ENCODE data around the gene GLP2R. TPM values are rescaled to one million over a fixed set of nuclear protein-coding genes. Genes with fewer than 3 reads are reported as not detected.
"Not testable (repeated sequence)": the region's sequence is repeated elsewhere in the genome, so short reads cannot be mapped to it uniquely, and the experiment has no call there.

GLP2R gene
- total RNA-seq, 1 donor from 2014 or later, result 3.4 TPM

DNA sequence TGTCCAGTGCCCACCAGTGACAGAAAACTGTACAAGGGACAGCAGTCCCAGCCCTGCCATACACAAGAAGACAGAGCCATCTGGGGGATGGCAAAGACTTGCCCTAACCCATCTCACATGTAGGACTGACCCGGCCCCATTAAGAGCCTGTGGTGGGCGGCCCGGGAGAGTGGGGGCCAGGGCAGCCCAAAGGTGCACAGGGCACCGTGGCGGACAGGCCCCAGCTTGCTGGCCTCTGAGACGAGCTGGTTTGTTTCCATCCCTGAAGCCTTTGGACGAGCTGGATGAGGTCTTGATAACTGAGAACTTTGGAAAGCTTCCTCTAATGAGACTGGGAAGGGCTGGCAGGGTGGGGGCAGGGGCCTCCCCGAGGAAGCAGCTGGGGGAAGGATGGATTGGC, 90.4 kb downstream of the GLP2R start:
- H3K4me3 ChIP-seq, result no peak overlapping the region
- ATAC-seq (no peak), DNase-seq (no peak)
- no peaks in the 10 kb centered on the region for H3K9me3 ChIP-seq
- H3K4me1 ChIP-seq, result no peaks in the 10 kb centered on the region
- TF ChIP-seq, protein P1, sequence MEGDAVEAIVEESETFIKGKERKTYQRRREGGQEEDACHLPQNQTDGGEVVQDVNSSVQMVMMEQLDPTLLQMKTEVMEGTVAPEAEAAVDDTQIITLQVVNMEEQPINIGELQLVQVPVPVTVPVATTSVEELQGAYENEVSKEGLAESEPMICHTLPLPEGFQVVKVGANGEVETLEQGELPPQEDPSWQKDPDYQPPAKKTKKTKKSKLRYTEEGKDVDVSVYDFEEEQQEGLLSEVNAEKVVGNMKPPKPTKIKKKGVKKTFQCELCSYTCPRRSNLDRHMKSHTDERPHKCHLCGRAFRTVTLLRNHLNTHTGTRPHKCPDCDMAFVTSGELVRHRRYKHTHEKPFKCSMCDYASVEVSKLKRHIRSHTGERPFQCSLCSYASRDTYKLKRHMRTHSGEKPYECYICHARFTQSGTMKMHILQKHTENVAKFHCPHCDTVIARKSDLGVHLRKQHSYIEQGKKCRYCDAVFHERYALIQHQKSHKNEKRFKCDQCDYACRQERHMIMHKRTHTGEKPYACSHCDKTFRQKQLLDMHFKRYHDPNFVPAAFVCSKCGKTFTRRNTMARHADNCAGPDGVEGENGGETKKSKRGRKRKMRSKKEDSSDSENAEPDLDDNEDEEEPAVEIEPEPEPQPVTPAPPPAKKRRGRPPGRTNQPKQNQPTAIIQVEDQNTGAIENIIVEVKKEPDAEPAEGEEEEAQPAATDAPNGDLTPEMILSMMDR (IDR thresholded peaks at IDR 0.05), result no peak
- peaks cover 45% of the 10 kb centered on the region for H3K36me3 ChIP-seq
- H3K27me3 ChIP-seq (ENCODE audit: low read depth), result no peaks in the 10 kb centered on the region
- H3K27ac ChIP-seq, result no peak overlapping the region
- intact Hi-C loops (cut with DNase I), result no loop called here

DNA sequence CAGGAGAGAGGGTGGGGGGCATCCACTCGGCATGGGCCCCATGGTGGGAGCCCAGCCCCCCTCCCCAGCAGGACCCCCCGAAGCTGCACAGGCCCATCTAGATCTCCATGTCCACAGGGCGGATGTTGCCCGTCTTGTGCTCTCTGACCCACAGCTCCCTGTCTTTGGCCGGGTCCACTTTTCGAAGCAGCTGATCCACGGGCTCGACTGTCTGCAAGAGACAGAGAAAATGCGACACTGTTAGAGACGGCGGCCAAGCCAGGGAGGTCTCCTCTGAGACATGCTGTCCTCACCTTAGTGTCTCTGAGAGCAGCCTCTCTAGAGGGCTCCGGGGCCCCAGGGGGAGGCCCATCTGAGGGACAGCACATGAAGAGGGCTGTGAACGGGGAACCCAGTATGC, 91.4 kb downstream of the GLP2R start:
- no peaks in the 10 kb centered on the region for H3K9me3 ChIP-seq
- no peaks in the 10 kb centered on the region for H3K27me3 ChIP-seq (ENCODE audit: low read depth)
- DNase-seq (no peak), ATAC-seq (no peak)
- peaks cover 48% of the 10 kb centered on the region for H3K36me3 ChIP-seq
- H3K4me1 ChIP-seq, result no peaks in the 10 kb centered on the region
- H3K4me3 ChIP-seq, result no peak overlapping the region
- intact Hi-C loops (cut with DNase I), result no loop called here
- no peak overlapping the region for H3K27ac ChIP-seq
- TF ChIP-seq, protein P1 (IDR thresholded peaks at IDR 0.05), result no peak

DNA sequence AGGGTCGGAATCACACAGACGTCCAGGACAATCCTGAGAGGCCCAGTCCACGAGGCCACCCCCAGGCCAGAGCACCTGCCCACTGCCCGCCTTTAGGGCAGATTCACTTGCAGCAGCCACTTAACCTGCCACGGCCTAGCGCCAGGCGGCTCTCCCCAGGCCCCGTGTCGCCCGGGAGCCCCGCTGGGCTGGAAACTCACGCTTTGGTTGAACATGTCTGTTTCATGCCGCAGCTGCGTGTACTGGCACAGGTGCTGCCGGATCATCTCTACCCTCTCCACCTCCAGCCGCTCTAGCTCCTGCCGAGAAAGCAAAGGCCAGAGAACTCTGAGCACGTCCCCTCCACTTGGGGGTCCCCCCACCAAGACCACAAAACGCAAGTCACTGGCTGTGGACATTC, 92.1 kb downstream of the GLP2R start:
- no peak for DNase-seq

DNA sequence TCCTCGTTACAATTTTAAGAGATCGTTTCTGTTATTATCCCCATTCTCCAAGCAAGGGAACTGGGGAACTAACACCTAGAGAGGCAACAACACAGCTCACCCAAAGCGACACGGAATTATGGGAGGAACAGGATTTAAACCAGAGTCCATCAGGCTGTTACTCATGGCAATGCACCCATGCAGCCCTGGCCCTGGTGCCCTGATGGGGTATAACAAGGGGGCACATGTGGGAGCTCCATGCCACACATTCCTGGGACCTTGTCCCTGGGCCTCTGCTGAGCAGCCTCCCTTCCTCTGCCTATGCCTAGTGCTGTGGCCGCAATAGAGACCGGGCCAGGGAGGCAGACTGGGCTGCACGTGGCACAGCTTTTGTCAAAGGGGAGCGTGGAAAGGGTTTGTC, 92.6 kb downstream of the GLP2R start:
- DNase-seq (no peak), ATAC-seq (peak in 1 of 2 donors; percentile 16)
- H3K4me3 ChIP-seq, result no peak overlapping the region
- no peak overlapping the region for H3K27ac ChIP-seq
- H3K36me3 ChIP-seq, result peaks cover 51% of the 10 kb centered on the region
- H3K9me3 ChIP-seq, result no peaks in the 10 kb centered on the region
- no peaks in the 10 kb centered on the region for H3K27me3 ChIP-seq (ENCODE audit: low read depth)
- no peaks in the 10 kb centered on the region for H3K4me1 ChIP-seq
- intact Hi-C loops (cut with DNase I), result no loop called here
- TF ChIP-seq, protein P1 (IDR thresholded peaks at IDR 0.05), result no peak

More for the DNA sequence above, 92.1 kb downstream of the GLP2R start:
- TF ChIP-seq, protein P1 (IDR thresholded peaks at IDR 0.05), result no peak
- H3K4me3 ChIP-seq, result no peak overlapping the region
- H3K4me1 ChIP-seq, result no peaks in the 10 kb centered on the region
- ATAC-seq, result no peak
- no peaks in the 10 kb centered on the region for H3K27me3 ChIP-seq (ENCODE audit: low read depth)
- no peaks in the 10 kb centered on the region for H3K9me3 ChIP-seq
- intact Hi-C loops (cut with DNase I), result no loop called here
- peaks cover 54% of the 10 kb centered on the region for H3K36me3 ChIP-seq
- H3K27ac ChIP-seq, result no peak overlapping the region

DNA sequence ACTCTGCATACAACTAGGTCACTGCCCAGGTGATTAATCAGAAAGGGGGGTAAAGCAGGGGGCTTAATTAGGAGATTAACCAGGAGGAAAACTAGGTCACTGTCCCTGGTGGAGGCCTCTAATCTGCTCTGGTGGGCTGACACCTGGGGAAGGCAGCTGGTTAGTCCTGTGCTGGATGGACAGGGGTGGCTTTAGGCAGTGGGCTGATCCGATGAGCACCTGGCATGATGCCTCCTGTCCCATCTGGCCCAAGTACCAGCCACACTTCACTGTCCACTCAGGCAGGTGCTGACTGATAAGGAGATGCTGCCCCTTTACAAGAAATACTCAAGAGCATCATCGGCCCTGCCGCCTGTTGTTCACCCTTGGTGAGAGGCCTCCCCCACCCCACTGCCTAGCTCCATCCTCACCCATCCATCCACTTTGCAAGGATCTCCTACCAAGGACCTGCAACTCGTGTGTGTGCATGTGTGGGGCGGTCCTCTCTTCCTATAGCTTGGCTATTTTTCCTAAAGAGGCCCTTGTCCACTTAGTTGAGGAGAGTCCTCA, 93.2 kb downstream of the GLP2R start:
- Histone ChIP-seq H3K9me3 (no peaks in the 10 kb centered on the region), H3K27me3 (ENCODE audit: low read depth) (no peaks in the 10 kb centered on the region), H3K4me1 (no peaks in the 10 kb centered on the region), H3K27ac (no peak overlapping the region), H3K36me3 (peaks cover 55% of the 10 kb centered on the region), H3K4me3 (no peak overlapping the region)
- TF ChIP-seq, protein P1 (IDR thresholded peaks at IDR 0.05), result no peak
- ATAC-seq, result no peak
- DNase-seq, result no peak
- intact Hi-C loops (cut with DNase I), result no loop called here

DNA sequence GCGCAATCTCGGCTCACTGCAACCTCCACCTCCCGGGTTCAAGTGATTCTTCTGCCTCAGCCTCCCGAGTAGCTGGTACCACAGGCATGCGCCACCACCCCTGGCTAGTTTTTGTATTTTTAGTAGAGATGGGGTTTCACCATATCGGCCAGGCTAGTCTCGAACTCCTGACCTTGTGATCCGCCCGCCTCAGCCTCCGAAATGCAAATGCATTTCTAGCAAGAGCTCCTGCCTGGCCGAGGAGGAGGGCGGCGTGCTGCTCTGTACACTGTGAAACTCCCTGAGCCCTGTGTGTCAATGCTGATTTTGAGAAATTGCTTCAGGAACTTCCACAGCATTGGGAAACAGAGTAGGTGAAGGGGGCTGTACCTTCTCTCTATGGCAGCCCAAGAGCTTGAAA, 95.5 kb downstream of the GLP2R start:
- H3K9me3 ChIP-seq; H3K4me3 ChIP-seq; ATAC-seq; intact Hi-C loops (cut with DNase I); DNase-seq; H3K27ac ChIP-seq; H3K27me3 ChIP-seq (ENCODE audit: low read depth); H3K4me1 ChIP-seq: not testable (repeated sequence)
- H3K36me3 ChIP-seq, result peaks cover 48% of the 10 kb centered on the region
